NCI-H460 (cell line): Measurements from ENCODE around the gene EIPR1. TPM values are rescaled to one million over a fixed set of nuclear protein-coding genes. Genes with fewer than 3 reads are reported as not detected.

Experiments
- DNase-seq: peaks from one replicate; pipeline ENCODE4 v3.0.0-alpha.2; 2016; ENCODE audit warnings: low read depth; ENCODE audit errors: extremely low read depth
- total RNA-seq: library from RNA; depleted of rRNA; stranded (reverse); fragments of >200 nt; shearing (Covaris generic); gene quantifications from 2 replicates; pipeline ENCODE4 v1.2.3, GENCODE V29; 2014

Gene EIPR1
- total RNA-seq, 1 experiment from 2014 or later, result 56.5 TPM

DNA sequence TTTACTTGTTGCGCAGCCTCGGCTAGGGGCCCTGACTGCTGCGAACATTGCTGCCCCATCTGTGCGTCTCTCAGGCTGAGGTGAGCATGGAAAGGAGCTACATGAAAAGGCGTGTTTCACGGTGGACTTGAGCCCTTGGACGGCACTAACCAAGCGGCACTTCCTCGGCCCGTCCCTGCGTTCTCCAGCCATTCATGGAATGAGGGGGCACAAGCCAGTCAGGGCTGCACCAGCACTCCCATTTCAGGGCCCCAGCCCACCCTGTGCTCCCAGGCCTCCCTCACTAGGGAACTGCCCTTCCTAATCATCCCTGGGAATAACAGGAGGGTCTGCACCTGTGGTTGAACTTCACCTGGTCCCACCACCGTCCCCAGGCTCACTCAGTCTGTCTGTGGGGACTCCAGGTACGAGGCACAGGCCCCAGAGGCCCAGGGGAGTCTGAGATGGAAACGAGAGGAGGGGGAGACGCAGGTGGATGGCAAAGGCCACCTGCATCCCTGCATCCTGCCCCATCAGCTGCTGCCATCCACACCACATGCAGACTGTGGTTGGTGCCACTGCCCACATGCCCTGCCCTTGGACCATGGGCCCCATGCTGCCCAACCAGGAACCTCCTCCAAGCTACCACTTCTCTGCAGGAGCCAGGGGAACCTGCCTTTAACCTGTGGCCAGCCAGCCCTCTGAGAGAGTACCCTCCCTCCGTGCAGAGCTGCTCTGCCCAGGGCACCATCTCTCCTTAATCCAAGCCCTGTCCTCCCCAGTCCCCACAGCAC lies 99.7 kb downstream of the EIPR1 start:
- no peak for DNase-seq

DNA sequence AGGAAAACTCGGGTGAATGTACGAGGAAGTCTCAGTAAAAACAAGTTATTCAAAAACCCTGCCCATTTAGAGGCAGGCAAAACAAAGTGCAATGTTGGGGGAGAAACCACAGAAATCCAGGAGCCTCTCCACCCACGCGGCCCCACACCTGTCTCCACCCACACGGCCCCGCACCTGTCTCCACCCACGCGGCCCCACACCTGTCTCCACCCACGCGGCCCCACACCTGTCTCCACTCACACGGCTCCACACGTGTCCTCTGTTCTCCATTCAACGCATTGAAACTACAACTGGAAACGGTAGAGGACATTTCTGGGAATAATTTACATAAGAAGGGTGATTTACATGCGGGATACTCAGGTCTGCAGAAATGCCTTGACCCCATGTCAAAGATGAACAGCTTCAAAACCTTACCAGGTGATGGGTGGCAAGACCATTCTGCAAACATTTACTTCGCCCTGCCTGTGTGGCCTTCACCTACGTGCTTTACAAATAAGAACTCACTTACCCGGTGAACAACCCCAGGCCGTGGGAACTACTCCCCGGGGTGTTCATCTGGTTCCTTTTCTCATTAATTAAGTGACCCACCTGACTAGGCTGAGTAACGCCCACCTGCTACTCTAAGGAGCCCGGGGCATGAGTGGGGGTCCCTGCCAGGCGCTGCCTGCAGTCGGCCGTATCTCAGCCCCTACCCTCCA lies 100.4 kb downstream of the EIPR1 start:
- no peak for DNase-seq

DNA sequence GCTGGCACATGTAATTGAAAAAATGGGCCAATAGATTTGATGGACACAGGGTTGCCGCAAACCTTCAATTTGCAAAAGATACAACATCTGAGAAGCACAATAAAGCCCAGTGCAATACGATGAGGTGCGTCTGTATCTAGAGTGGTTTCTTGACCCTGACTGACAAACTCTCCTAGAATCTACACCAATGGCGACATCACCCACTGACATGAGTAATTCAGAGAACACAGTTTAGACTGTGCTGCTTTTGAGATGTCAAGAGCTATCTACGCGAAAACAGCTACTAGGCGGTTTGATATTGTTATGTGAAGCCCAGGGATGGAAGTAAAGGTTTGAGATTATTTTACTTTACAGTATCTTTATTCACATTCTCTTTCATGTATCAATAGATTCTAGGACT lies 104.9 kb downstream of the EIPR1 start:
- no peak for DNase-seq

DNA sequence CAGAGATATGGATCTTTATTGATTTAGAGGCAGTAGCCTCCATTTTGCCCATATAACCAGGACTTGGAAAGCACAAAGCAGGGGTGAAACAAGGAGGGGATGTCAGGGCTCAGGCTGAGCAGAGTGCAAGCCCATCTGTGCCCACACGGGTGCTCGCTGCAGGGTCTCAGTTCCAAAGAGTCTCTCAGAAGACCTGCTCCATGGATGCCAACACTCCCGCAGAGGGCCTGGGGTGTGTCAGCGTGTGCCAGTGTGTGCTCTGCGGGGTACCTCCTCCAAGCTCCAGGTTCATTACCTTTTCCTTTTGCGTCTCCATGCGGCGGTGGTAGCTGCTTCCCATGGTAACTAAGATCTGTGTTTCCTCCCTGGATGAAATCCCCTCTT lies 107.5 kb downstream of the EIPR1 start:
- no peak for DNase-seq

DNA sequence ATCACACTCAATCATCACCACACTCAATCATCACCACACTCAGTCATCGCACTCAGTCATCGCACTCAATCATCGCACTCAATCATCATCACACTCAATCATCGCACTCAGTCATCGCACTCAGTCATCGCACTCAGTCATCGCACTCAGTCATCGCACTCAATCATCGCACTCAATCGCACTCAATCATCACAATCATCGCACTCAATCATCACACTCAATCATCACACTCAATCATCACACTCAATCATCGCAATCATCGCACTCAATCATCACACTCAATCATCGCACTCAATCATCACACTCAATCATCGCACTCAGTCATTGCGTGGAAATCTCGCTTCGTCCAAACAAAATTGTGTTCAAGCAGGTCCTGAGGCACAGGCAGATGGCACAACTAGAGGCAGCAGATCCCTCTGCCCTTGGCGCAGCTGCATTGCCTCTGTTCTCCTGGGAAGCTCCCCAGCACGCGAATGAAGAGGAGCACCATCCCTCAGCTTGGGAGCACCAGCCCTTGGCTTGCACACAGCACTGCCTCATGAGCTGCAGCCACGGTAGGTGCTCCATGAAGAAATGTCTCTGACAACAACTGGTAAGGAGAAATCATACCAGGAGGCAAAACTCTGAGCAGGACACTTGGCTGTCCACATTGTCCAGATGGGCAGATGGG lies 108.1 kb downstream of the EIPR1 start:
- DNase-seq, result no peak

DNA sequence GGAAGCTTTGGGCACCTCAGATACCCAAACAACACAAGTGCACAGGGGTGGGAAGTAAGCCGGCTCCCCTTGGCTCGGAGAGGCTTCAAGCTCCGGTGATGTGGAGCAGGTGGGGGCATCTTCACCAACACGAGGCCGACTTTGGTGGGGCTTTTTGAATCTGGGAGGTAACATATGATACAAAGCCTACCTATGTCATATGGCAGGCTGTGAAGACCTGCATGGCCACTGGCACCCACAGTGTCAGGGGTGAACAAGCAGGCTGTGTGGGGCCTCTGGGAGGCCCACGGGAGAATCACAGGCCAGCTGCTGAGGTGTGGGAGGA lies 109.0 kb downstream of the EIPR1 start:
- no peak for DNase-seq

DNA sequence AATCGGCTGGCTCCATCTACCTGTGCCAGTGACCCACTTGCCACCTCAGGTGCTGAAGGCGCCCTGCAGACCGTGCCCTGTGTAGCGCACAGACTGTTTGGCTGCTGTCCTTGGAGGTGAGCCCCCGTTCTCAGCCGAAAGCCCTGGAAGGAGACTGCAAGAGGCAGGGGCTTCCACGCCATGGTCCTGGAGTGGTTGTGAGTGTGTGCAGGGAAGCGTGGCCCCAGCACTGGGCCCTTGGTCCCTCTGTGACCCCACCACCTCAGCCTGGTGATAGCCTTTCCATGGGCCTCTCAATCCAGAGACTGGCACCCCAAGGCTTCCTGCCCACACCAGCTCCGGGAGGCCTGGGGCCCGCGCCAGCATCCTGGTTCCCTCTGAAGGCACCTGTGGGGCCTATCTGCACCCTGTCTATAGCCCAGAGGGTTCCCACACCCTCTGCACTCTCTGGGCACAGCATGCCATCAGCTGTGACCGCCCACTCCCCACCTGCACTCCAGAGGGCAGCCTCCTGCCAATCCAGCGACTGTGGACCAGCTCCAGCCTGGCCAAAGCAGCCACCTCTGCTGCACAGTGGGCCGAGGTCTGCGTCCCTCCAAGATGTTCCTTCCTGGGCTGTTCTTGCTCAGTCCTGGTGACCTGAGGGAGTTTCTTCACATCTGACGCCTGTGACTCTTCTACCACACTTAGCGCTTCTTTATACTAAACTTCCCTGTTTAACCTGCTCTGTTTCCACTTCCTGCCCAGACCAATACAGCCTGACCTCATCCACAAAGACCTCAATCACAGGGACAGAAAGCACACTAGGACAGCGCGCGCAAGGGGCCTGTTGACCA lies 109.5 kb downstream of the EIPR1 start:
- DNase-seq, result no peak

DNA sequence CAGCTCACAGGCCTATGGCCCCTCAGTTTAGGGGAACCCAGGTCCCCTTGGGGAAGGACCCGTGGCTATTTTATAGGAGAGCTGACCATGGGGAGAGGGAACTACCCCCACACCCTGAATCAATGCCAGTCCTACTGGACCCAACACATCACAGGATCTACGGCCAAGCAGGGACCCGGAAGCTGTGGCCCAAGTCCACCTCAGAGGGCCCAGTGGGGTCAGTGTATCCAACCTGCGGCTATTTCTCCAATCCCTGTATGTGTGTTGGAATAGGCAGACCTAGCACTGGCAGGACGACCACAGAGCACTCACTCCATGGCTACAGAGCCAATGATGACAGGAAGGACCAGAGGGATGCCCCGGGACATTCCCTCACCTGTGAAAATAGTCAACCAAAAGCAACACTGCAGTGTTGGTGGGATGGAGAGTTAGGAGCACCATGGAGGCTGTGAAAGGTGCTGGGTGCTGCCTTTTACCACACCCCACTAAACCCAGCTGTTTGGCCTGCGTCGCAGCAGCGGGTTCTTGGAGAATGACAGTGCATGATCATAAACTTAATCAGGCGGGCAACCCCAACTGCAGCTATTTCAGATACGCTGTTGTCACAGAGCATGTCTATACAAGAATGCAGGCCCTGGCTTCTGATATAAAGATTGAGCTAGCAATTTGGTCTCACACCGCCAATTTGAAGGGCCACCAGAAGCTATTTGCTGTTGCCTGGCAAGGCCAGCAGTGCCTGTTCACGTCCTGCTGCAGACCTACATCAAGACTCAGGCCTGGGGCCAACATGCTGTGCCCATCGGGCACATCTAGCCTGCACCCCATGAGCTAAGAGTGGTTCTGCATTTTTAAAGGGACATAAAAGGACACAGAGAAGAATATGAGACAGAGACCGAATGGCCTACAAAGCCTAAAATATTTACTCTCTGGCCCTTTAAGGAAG lies 110.4 kb downstream of the EIPR1 start:
- DNase-seq, result no peak

DNA sequence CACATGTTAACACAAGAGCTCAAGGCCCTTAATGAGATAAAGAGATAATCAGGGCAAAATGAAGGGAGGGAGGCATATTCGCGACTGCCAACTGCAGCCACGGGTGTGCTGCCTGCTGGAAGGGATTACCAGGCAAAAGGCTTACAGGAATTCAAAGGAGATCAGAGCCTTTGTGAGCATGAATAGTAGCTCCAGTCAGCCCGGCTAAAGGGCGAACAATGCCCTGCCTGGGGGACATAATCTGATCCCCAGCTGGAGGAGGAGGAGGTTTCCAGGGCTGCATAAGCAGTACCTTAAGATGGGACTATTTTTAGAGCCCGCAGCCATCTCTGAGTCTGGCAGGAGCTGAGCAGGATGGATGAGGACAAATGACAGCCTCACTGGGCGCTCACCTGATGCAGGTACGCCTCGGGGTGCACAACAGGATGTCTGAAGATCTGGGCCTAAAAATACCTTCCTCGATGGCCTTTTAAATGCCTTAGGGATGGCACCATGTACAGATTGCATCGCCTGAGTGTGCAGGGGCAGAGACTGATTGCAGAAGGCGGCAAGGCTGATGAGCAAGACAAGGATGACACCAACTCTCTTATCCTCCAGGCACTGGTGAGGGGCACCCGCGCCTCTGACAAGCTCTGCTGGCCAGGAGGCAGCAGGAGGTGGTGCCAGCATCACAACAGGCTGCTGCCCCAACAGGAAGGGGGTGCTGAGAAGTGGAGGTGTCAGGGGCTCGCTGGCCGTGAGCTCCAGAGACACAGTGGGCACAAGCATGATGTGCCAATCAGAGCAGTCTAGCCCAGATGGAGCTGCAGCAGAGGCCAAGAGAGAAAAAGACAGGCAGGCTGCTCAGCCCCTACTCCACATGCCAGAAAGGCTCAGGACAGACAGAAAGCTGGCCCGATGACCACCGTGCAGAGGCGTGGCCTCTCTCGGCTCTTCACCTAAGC lies 111.4 kb downstream of the EIPR1 start:
- DNase-seq, result no peak

DNA sequence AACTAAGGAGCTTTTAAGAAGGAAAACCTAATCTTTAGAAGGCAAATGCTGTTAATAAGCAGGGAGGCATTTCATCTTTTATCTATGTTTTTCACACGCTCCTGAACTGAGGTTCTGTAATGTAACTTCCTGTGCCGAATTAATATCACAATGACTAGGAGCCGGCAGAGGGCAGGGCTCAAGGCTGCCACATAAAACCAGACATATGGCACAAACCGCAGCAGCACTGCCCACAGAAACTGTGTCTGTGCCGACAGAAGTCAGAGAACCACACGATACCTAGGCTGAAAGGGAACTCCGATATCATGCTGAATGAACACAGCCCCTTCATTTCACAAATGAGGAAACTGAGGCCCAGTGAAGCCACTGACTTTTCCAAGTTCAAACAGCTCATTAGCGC lies 112.1 kb downstream of the EIPR1 start:
- no peak for DNase-seq

DNA sequence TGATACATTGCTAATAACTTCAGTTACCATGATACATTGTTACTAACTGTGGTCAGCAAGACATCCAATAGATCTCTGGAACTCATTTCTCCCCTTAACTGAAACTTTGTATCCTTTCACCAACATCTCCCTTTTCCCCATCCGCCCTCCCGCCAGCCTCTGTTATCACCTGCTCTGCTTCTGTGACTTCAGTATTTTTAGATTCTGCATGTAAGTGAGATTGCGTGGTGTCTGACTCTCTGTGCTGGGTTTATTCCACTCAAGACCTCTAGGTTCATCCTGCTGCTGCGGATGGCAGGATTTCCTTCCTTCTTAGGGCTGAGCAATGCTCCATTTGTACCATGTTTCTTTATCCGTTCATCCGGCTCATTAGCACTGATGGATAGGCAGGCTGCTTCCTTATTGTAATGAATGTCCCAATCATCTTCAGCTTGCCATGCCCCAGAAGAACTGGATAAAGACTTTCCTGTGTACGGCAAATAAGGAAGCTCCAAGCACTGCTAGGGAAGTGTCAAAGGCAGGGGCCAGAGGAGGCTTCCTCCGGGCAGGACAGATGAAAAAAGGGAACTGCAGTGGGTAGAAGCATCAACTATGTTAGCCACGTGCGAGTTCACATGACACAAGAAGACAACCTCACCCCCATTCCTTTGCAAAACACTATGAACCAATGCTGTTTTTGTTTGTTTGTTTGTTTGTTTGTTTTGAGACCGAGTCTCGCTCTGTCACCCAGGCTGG lies 113.4 kb downstream of the EIPR1 start:
- DNase-seq, result no peak

DNA sequence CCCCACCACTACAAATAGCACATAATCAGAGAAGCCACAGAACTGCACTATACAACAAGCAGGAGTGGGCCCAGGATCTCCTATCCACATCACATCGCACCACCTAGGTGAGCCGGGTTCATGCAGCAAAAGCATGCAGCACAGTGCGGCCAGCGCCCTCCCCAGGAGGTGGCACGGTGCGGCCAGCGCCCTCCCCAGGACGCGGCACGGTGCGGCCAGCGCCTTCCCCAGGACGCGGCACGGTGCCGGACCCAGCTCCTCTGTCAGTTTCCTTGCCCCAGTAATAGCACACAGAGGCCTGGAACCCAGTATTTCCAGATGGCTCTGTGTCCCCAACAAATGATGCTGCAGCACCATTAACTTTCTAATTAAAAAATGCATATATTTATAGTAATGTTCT lies 114.1 kb downstream of the EIPR1 start:
- DNase-seq, result no peak

DNA sequence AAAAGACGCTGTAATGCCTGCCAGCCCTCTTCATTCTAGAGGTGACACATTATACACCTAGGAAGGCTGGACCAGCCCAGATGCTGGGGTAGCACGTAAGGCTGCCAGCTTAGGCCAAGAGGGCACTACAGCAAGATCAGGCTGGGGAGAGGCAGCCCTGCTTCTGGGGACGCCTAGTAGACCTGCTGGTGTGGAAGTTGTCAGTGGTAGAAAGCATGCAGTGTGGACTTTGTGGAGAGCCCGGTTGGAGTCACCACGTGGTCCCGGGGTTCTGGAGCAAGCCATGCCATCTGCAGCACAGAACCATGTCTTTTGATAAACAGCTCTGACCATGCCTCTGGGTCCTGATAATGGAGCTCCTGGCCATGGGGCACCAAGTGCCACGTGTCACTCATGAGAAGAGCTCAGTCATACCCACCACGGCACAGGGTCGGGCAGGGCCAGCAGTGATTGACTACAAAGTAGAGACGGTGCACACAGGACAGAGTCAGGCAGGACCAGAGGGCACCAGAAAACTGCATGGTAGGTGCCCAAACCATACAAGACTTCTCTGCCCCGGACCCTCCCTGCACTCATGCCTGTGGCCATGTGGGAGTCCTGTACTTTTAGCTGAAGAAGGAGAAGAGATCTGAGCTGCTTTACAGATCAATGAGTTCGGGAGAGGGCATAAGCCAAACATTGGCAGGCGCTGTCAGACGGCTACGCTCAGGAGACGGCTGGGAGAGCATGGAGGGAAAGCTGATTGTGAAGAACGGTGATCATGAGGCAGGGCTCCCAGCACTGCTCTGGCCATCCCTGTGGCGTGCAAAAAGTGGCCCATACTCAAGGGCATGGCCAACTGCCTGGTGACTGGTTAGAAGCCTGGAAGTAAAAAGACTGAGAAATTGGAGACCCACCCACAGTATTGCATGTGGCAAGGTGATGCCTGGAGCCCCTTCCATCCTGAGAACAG lies 114.9 kb downstream of the EIPR1 start:
- DNase-seq, result no peak

DNA sequence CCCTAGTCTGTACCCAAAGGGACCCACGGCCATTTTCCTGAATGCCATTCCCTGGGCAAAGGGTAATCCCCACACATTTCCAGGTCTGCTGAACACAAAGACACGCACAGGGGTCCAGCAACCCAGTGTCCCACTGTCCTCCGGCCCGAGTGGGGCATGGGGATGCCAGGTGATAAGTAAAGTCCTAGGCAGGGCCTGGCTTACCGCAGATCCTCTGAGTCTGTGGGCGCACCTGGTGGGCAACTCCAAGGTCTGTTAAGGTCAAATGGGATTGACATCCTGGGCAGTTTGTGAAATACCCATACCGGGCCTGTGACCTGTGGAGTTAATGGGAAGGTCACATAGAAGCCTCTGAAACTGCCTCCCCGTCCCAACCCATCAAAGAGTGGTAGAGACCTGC lies 116.1 kb downstream of the EIPR1 start:
- DNase-seq, result no peak

DNA sequence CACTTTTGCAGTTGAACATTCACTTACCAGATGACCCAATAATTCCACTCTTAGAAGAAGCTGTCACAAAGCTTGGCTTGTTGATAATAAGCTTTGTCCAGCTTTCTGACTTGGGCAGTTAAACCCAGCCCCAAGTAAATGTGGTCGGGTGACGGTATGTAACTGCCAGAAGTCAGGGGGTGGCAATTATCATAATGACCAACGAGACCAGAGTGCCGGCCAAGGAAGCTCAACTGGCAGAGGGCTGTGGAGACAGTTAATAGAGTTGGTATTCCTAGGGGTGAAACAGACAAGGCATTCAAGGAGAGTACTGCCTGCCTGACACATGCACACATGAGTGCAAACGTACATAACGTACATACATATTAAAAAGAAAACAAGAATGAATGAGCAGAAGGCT lies 116.7 kb downstream of the EIPR1 start:
- DNase-seq, result no peak

DNA sequence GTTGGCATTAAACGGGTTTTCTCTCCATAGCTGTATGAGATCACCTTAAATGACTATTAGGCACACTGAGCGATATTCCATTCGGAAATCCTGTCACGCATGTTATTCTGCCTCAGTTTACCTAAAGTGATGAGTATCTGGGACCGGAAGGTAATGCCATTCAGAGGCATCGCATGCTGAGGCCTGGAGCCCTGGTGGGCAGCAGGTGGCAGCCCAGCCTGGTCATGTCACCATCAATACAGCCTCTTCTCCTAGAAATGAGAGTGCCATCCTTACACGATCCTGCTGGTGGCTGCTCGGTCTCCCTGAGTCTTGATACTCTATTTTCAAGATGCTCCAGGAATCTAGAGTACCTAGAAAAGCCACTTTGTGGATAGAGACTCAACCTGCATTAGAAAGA lies 119.8 kb downstream of the EIPR1 start:
- DNase-seq, result no peak

DNA sequence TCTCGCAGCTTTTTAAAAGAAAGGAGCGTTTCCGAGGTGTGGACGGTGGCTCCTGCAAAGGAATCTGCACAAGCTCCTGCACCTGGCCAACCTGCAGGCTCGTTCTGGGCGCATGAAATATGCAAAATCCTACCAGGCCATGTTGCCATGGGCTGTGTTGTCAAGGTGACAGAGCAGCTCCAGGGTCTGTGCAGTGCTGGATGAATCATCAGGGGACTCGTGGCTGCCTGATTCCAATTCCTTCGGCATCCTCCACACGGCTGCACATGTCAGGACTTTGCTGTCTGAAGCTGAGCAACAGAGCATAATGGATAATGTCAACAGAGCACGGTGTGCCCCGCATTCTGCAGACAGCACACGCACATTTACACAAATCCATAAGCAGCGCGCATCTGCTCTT lies 120.5 kb downstream of the EIPR1 start:
- no peak for DNase-seq
